NOMO-1 treated with dmso at 0.1 percent for 144 hours (cell line): Measurements from ENCODE around the gene ZBTB4.
"Not testable (repeated sequence)": the region's sequence is repeated elsewhere in the genome, so short reads cannot be mapped to it uniquely, and the experiment has no call there.

ENCODE experiments used
- DNase-seq: peaks from one replicate; lab custom pipeline; 2025; ENCODE audit not compliant: unreplicated experiment; lab: John Stamatoyannopoulos, UW

Gene ZBTB4

DNA sequence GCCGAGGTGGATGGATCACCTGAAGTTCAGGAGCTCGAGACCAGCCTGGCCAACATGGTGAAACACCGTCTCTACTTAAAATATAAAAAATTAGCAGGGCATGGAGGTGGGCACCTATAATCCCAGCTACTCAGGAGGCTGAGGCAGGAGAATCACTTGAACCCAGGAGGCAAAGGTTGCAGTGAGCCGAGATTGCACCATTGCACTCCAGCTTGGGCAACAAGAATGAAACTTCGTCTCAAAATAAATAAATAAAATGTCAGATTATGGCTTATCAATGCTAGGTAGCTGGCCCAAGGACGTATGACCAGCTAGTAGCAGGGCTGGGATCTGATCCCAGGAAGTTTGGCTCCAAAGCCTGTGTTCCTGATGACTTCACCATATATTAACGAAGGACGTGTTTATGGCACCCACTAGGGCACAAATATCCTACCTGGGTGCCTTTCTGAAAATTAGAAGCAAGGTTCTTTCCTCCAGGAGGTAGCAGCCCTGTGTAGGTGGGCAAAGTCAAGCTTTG lies 8.9 kb downstream of the ZBTB4 start:
- DNase-seq = not testable (repeated sequence)

DNA sequence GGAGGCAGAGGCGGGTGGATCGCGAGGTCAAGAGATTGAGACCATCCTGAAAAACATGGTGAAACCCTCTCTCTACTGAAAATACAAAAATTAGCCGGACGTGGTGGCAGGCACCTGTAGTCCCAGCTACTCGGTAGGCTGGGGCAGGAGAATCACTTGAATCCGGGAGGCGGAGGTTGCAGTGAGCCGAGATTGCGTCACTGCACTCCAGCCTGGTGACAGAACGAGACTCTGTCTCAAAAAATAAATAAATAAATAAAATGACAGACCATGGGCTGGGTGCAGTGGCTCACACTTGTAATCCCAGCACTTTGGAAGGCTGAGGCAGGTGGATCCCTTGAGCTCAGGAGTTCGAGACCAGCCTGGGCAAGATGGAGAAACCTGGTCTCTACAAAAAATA lies 9.6 kb downstream of the ZBTB4 start:
- DNase-seq = not testable (repeated sequence)

DNA sequence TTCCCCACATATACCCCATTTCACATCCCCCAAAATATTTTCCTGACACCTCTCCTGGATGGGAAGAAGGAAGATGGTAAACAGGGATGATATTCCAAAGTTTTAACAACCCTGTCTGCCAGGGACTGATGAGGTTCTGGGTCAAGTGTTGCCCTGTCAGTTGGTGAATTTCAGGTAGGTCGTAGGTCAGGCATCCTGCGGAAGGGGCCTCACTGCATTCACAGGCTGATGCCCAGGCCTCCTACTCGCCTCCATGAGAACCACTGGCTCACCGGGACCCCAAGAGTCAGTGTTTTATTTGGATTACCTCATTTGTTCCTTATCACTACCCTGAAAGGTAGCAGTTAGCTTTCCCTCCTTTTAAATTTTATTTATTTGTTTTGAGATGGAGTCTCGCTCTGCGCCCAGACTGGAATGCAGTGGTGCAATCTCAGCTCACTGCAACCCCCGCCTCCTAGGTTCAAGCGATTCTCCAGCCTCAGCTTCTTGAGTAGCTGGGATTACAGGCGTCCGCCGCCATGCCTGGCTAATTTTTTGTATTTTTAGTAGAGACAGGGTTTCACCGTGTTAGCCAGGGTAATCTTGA lies 10.5 kb downstream of the ZBTB4 start:
- DNase-seq = no peak

DNA sequence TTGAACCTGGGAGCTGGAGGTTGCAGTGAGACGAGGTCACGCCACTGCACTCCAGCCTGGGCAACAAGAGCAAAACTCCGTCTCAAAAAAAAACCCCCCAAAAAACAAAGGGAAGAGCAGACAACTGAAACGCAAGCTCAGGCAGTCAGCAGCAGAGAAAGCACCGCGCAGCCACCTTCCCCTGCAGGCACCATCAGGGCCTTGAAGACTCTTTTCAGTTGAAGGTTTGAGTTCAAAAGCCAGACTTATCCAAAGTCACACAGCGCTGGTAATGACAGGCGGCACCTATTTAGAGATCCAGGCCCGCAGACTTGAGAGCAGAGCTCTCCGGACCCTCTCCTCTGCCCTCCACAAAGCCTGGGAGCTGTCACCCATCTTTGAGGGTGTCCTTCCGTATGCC lies 11.1 kb downstream of the ZBTB4 start:
- no peak for DNase-seq

DNA sequence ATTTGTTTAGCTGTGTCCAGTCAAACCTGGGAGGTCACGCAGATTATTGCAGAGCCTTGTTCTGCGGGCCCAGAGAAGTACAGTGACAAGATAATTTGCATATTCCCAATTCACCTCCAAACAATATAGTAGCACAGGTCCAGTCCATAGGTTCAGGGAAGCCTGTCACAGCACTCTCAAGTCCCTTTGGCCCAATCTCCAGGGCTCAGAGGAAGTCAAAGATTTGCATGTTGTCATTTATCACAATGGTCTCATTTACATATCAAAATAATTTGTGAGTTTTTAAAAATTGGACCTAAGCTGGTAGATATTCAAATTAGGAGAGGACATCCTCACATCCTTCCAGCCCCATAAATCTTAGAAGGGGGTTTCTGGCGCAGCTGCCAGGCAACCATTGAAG lies 11.9 kb downstream of the ZBTB4 start:
- no peak for DNase-seq

GRCh38 chr17:7466639-7467341 lies 12.6 kb downstream of the ZBTB4 start:
- DNase-seq = no peak

DNA sequence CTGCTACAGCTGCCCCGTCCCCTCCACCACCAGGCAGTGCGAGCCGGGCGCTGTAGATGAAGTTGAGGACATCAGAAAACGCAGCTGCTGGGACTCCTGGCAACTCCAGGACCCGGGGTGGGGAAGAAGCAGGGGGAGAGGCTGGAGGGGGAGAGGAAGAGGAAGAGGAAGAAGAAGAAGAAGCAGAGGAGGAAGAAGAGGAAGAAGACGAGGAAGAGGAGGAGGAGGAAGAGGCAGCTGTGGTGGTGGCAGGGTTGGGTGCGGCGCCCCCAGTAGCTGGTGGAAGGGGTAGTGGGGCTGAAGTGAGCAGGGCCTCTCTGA lies 13.2 kb downstream of the ZBTB4 start:
- DNase-seq = no peak

GRCh38 chr17:7465597-7466275 lies 13.7 kb downstream of the ZBTB4 start:
- DNase-seq = no peak

GRCh38 chr17:7464081-7464480 lies 15.3 kb downstream of the ZBTB4 start:
- DNase-seq = no peak

DNA sequence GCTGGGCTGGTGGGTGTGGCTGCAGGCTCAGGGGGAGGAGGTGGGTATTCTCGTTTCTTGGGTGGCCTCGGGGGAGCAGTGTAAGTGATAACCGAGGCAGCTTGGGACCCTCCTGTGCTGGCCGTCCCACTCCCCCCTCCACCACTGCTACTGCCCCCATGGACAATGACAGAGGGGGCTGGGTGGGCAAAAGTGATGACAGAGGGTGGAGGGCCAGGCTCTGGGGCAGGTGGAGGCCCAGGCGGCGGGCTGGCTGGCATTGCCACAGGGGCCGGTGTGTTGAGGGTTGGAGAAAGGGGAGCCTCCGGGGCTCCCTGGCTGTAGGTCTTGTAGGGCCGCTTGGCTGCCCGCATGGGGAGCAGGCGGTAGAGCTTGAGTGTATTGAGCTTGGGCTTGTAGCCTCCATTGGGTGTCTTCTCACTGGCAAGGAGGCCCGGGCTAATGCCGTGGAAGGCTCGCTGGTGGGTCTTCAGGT lies 16.0 kb downstream of the ZBTB4 start:
- no peak for DNase-seq

- DNase-seq = no peak
These were observed 16.7 kb downstream of the ZBTB4 start for GRCh38 chr17:7462474-7463371.

DNA sequence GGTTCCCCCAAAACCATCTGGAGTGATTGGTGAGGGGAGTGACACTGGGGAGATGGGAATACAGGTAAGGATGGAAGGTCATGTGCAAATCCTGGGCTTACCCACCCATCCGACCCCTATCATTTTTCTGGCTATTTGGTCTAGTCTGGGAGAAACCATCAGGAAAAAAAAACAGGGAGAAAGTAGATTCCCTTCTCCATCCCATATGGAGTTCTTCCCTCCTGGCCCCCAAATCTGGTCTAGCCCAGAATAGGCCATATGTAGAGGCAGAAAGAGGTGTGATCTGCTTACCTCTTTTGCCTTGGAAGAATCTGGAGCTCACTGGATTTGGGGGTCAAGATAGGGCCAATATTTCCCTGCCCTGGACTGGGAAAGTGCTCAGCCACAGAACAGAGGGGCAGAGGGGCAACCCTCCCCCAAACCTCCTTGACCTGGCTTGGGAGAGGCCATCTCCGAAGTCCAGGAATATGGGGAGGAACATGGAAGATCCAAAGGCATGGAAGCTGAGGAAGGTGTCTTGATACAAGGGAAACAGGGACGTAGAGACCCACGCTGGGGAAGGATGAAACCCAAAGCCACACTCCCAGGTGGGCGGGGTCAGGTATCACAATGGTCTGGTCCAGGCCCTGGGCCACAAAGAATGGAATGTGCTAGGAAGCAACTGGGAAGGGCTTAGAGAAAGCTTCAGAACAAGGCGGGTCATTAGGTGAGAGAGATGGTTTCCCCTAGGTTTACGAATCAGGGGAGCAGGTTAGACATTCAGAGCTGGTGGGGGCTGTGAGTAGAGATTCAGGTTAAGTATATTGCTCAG lies 18.4 kb downstream of the ZBTB4 start:
- no peak for DNase-seq

- DNase-seq = no peak
These were observed 19.4 kb downstream of the ZBTB4 start for GRCh38 chr17:7459961-7460545.

- no peak for DNase-seq
These were observed 31.0 kb downstream of the ZBTB4 start for GRCh38 chr17:7448461-7448860.

GRCh38 chr17:7445619-7445968 lies 33.8 kb downstream of the ZBTB4 start:
- no peak for DNase-seq

- DNase-seq = no peak
These were observed 34.5 kb downstream of the ZBTB4 start, which contains the start of gene CHRNB1 for GRCh38 chr17:7444682-7445618. TSS of gene CHRNB1 (plus strand) at chr17:7445061. CDS start at chr17:7445128, 67 bp downstream.

- DNase-seq = no peak
These were observed 35.6 kb downstream of the ZBTB4 start for GRCh38 chr17:7443499-7444485.

- DNase-seq = no peak
These were observed 37.3 kb downstream of the ZBTB4 start for GRCh38 chr17:7442142-7442541.
